Suprapubic skin (tissue), 4 donors: Measurements from ENCODE around the gene EMD. TPM values are rescaled to one million over a fixed set of nuclear protein-coding genes. Genes with fewer than 3 reads are reported as not detected.
A peak's percentile ranks its signal among the peaks of the same experiment; 100 is the strongest.
"Not testable (repeated sequence)": the region's sequence is repeated elsewhere in the genome, so short reads cannot be mapped to it uniquely, and the experiment has no call there.

Experiments
- DNase-seq, 2 donors: peaks; one replicate each; pipeline ENCODE4 v3.0.0-alpha.2; 2019; ENCODE audit warnings: low spot score in 2 of 2
- H3K27ac ChIP-seq: fragments of 200-600 bp; sonication (generic); one replicate; pipeline ENCODE4 v1.5.1; 2019
- H3K27me3 ChIP-seq: fragments of 200-600 bp; sonication (generic); one replicate; pipeline ENCODE4 v1.5.1; 2019
- H3K36me3 ChIP-seq: fragments of 200-600 bp; sonication (generic); one replicate; pipeline ENCODE4 v1.5.1; 2019
- H3K4me1 ChIP-seq: fragments of 200-600 bp; sonication (generic); one replicate; pipeline ENCODE4 v1.5.1; 2019
- H3K4me3 ChIP-seq: fragments of 200-600 bp; sonication (generic); one replicate; pipeline ENCODE4 v1.5.1; 2019; ENCODE audit warnings: mild to moderate bottlenecking
- H3K9me3 ChIP-seq: fragments of 200-600 bp; sonication (generic); one replicate; pipeline ENCODE4 v1.5.1; 2019
- EP300 ChIP-seq: sonication (generic); formaldehyde crosslinking; IDR thresholded peaks from one replicate; pipeline ENCODE4 v1.6.1; 2017; ENCODE audit warnings: antibody characterized with exemption
- POLR2A ChIP-seq, 2 donors: fragments of 450-650 bp; IDR thresholded peaks; one replicate each; pipeline ENCODE4 v1.6.1; 2017; ENCODE audit warnings: antibody characterized with exemption in 2 of 2, mild to moderate bottlenecking in 2 of 2, moderate library complexity in 2 of 2
- POLR2AphosphoS5 ChIP-seq, 3 donors: sonication (generic); formaldehyde crosslinking; IDR thresholded peaks; one replicate each; pipeline ENCODE4 v1.6.1; 2017; ENCODE audit warnings: antibody characterized with exemption in 3 of 3
- WGBS: methylation state at CpG from one replicate; pipeline ENCODE4 v1.1.5; 2018; 5-methylcytosine and 5-hydroxymethylcytosine counted together
- total RNA-seq, 4 donors: library from RNA; depleted of rRNA; stranded (reverse); fragments of >200 nt; gene quantifications; one replicate each; pipeline ENCODE4 v1.1.0, GENCODE V29; 2016
- TF ChIP-seq, protein P1 (sequence below), 2 donors: fragments of 200-600 bp in 1 of 2; fragments of 450-650 bp in 1 of 2; sonication (generic) in 1 of 2; IDR thresholded peaks; one replicate each; pipeline ENCODE4 v1.5.1; 2016 to 2019; ENCODE audit warnings: antibody characterized with exemption in 2 of 2, mild to moderate bottlenecking in 1 of 2, moderate library complexity in 1 of 2

The EMD gene
- total RNA-seq, 4 donors from 2014 or later: 34.4 to 57.0 (median 53.0) TPM

- 63% methylated on average over 12 of the region's 14 CpGs for WGBS
- H3K27me3 ChIP-seq: no peaks in the 10 kb centered on the region
- H3K36me3 ChIP-seq: peaks cover 8% of the 10 kb centered on the region
Observed at GRCh38 chrX:154399527-154400368, 20.7 kb downstream of the EMD start.

DNA sequence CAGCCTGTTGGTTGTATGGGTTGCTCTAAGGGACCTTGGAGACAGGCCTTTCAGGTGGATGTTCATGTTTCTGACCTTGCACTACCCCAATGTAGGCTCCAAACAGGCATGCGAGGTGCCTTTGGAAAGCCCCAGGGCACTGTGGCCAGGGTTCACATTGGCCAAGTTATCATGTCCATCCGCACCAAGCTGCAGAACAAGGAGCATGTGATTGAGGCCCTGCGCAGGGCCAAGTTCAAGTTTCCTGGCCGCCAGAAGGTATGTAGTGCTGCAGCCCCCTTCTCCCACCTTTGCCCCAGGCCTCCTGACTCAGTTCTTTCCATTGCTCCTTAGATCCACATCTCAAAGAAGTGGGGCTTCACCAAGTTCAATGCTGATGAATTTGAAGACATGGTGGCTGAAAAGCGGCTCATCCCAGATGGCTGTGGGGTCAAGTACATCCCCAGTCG lies 21.3 kb downstream of the EMD start:
- not testable (repeated sequence) for H3K36me3 ChIP-seq, H3K9me3 ChIP-seq, DNase-seq, H3K27me3 ChIP-seq, H3K27ac ChIP-seq
- H3K4me1 ChIP-seq: peaks cover 34% of the 10 kb centered on the region
- 69% methylated on average over 5 of the region's 6 CpGs for WGBS
- H3K4me3 ChIP-seq: peak overlapping the region; percentile 70

More at GRCh38 chrX:154399527-154400368, 20.7 kb downstream of the EMD start:
- Histone ChIP-seq H3K9me3 (no peaks in the 10 kb centered on the region), H3K27ac (peak overlapping the region; percentile 98), H3K4me3 (peak overlapping the region; percentile 70), H3K4me1 (peaks cover 34% of the 10 kb centered on the region)
- no peak for DNase-seq
- TF ChIP-seq POLR2A (IDR thresholded peaks at IDR 0.05) (no peak), EP300 (no peak), POLR2AphosphoS5 (IDR thresholded peaks at IDR 0.05) (no peak)
- TF ChIP-seq, protein P1, sequence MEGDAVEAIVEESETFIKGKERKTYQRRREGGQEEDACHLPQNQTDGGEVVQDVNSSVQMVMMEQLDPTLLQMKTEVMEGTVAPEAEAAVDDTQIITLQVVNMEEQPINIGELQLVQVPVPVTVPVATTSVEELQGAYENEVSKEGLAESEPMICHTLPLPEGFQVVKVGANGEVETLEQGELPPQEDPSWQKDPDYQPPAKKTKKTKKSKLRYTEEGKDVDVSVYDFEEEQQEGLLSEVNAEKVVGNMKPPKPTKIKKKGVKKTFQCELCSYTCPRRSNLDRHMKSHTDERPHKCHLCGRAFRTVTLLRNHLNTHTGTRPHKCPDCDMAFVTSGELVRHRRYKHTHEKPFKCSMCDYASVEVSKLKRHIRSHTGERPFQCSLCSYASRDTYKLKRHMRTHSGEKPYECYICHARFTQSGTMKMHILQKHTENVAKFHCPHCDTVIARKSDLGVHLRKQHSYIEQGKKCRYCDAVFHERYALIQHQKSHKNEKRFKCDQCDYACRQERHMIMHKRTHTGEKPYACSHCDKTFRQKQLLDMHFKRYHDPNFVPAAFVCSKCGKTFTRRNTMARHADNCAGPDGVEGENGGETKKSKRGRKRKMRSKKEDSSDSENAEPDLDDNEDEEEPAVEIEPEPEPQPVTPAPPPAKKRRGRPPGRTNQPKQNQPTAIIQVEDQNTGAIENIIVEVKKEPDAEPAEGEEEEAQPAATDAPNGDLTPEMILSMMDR (IDR thresholded peaks at IDR 0.05): no peak

GRCh38 chrX:154401045-154401799 lies 22.1 kb downstream of the EMD start:
- Histone ChIP-seq H3K27me3 (no peaks in the 10 kb centered on the region), H3K27ac (no peak overlapping the region), H3K36me3 (peaks cover 8% of the 10 kb centered on the region), H3K4me1 (peaks cover 34% of the 10 kb centered on the region), H3K4me3 (no peak overlapping the region), H3K9me3 (no peaks in the 10 kb centered on the region)
- WGBS: 60% methylated on average over 6 of the region's 6 CpGs
- TF ChIP-seq, protein P1 (IDR thresholded peaks at IDR 0.05): no peak
- no peak for TF ChIP-seq POLR2A (IDR thresholded peaks at IDR 0.05)
- TF ChIP-seq POLR2AphosphoS5 (IDR thresholded peaks at IDR 0.05): no peak
- no peak for TF ChIP-seq EP300
- no peak for DNase-seq

DNA sequence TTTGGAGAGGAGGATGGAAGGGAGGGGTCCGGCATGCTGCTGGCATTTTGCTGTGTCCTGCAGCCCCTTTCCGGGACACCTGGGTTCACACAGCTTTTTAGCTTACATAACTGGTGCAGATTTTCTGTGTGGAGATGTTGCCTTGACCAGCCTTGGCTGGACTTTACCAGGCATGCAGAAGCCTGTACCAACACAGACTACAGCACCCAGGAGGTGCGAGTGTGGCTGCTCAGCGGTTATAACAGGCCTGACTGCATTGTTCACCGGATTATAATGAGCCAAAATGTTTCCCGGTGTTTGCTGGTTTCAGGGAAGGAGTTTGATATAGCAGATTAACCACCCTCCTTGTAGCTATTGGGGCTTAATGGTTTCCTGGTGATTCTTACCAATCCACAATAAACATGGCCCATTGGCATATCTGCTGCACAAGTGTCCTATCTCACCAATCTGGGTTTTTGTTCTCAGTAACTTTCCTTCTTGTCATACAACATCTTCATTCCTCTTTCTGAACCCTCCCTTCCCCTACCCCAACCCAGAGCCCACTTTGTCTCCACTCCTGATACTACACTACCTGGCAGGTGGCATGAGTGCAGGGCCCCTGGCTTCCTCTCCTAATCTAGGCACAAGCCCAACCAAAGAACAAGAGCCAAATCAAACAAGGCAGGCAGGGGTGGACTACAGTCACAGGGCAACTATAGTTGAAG lies 23.0 kb downstream of the EMD start:
- TF ChIP-seq POLR2A (IDR thresholded peaks at IDR 0.05): no peak
- TF ChIP-seq POLR2AphosphoS5 (IDR thresholded peaks at IDR 0.05): no peak
- no peak for TF ChIP-seq EP300
- TF ChIP-seq, protein P1 (IDR thresholded peaks at IDR 0.05): no peak
- no peaks in the 10 kb centered on the region for H3K9me3 ChIP-seq

DNA sequence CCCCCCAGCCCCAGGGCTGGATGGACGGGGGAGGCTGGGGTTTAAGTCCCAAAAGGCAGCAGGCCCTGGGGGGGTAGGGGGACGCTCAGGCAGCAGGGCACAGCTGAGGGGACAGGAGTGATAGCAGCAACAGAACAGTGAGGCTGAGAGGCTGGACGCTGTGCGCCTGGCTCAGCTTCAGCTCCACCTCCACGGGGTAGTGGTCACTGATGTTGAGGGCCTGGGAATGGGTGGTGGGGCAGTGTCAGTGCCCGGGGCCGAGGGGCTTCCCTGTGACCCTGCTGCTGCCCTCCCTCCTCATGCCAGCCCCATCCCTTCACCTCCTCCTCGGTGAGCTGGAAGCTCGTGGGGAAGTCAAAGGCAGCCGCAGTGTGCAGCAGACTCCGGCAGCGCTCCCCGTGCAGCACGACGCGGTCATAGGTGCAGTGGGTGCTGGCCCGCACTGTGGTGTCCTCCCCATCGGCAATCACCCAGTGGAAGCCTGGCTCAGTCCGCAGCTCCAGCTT lies 23.6 kb downstream of the EMD start:
- no peak for DNase-seq
- 82% methylated on average over 15 of the region's 19 CpGs for WGBS
- H3K27me3 ChIP-seq: no peaks in the 10 kb centered on the region
- no peaks in the 10 kb centered on the region for H3K9me3 ChIP-seq
- TF ChIP-seq EP300: no peak
- TF ChIP-seq, protein P1 (IDR thresholded peaks at IDR 0.05): no peak
- TF ChIP-seq POLR2A (IDR thresholded peaks at IDR 0.05): no peak
- no peak for TF ChIP-seq POLR2AphosphoS5 (IDR thresholded peaks at IDR 0.05)
- H3K36me3 ChIP-seq: peaks cover 8% of the 10 kb centered on the region
- no peak overlapping the region for H3K4me3 ChIP-seq
- peak overlapping the region; percentile 18 for H3K27ac ChIP-seq
- peaks cover 28% of the 10 kb centered on the region for H3K4me1 ChIP-seq

More for the DNA sequence above, 23.0 kb downstream of the EMD start:
- H3K36me3 ChIP-seq: peaks cover 8% of the 10 kb centered on the region
- no peak for DNase-seq
- WGBS: 45% methylated on average over 6 of the region's 6 CpGs
- peak overlapping the region; percentile 18 for H3K27ac ChIP-seq
- peaks cover 30% of the 10 kb centered on the region for H3K4me1 ChIP-seq
- no peak overlapping the region for H3K4me3 ChIP-seq
- no peaks in the 10 kb centered on the region for H3K27me3 ChIP-seq
